Parathyroid adenoma (tissue), 2 donors: Measurements from ENCODE around the gene NOBOX.
A peak's percentile ranks its signal among the peaks of the same experiment; 100 is the strongest.
"Not testable (repeated sequence)": the region's sequence is repeated elsewhere in the genome, so short reads cannot be mapped to it uniquely, and the experiment has no call there.

Experiments used
- H2AFZ ChIP-seq: fragments of 300-600 bp; sonication (generic); one replicate; pipeline ENCODE4 v1.7.0; 2017; ENCODE audit warnings: antibody characterized with exemption, mild to moderate bottlenecking
- H3K27ac ChIP-seq: fragments of 300-600 bp; sonication (generic); one replicate; pipeline ENCODE4 v1.7.0; 2017
- H3K27me3 ChIP-seq: fragments of 300-600 bp; sonication (generic); one replicate; pipeline ENCODE4 v1.7.0; 2017; ENCODE audit warnings: low read length; ENCODE audit not compliant: control insufficient read depth, insufficient read depth
- H3K36me3 ChIP-seq: fragments of 300-600 bp; sonication (generic); one replicate; pipeline ENCODE4 v1.7.0; 2017; ENCODE audit warnings: low read length; ENCODE audit not compliant: control insufficient read depth, insufficient read depth
- H3K4me1 ChIP-seq: fragments of 300-600 bp; sonication (generic); one replicate; pipeline ENCODE4 v1.7.0; 2017; ENCODE audit warnings: control low read depth
- H3K4me2 ChIP-seq: fragments of 300-600 bp; sonication (generic); one replicate; pipeline ENCODE4 v1.7.0; 2017; ENCODE audit warnings: low read length
- H3K4me3 ChIP-seq: fragments of 300-600 bp; sonication (generic); one replicate; pipeline ENCODE4 v1.7.0; 2017; ENCODE audit warnings: low read depth, low read length
- H3K79me2 ChIP-seq: fragments of 300-600 bp; sonication (generic); one replicate; pipeline ENCODE4 v1.7.0; 2017; ENCODE audit warnings: control low read depth
- H3K9ac ChIP-seq: fragments of 300-600 bp; sonication (generic); one replicate; pipeline ENCODE4 v1.7.0; 2017; ENCODE audit warnings: mild to moderate bottlenecking
- H3K9me3 ChIP-seq: fragments of 300-600 bp; sonication (generic); one replicate; pipeline ENCODE4 v1.7.0; 2017; ENCODE audit warnings: low read length; ENCODE audit not compliant: control insufficient read depth
- CTCF ChIP-seq: fragments of 300-600 bp; sonication (generic); IDR thresholded peaks from one replicate; pipeline ENCODE4 v1.7.0; 2017; ENCODE audit warnings: antibody characterized with exemption, mild to moderate bottlenecking
- donor health status: primary hyperparathyroidism.

Gene NOBOX

GRCh38 chr7:144437370-144438191 is 34.1 kb upstream of the NOBOX start:
- Histone ChIP-seq H3K9me3 (no peaks in the 10 kb centered on the region), H3K79me2 (no peaks in the 10 kb centered on the region), H3K9ac (no peak overlapping the region), H3K36me3 (no peaks in the 10 kb centered on the region), H3K27ac (no peak overlapping the region), H3K4me1 (no peaks in the 10 kb centered on the region), H2AFZ (no peak overlapping the region), H3K4me2 (no peak overlapping the region), H3K4me3 (no peak overlapping the region), H3K27me3 (no peaks in the 10 kb centered on the region)
- TF ChIP-seq CTCF, result peak; percentile 46

- Histone ChIP-seq H3K79me2 (no peaks in the 10 kb centered on the region), H3K27ac (no peak overlapping the region), H3K4me2 (no peak overlapping the region), H2AFZ (no peak overlapping the region), H3K36me3 (no peaks in the 10 kb centered on the region), H3K9me3 (no peaks in the 10 kb centered on the region), H3K9ac (no peak overlapping the region), H3K4me3 (no peak overlapping the region), H3K27me3 (no peaks in the 10 kb centered on the region), H3K4me1 (no peaks in the 10 kb centered on the region)
- no peak for TF ChIP-seq CTCF
These were observed 33.0 kb upstream of the NOBOX start for GRCh38 chr7:144436500-144436899.

- H3K4me1 ChIP-seq, result no peaks in the 10 kb centered on the region
- no peak overlapping the region for H3K9ac ChIP-seq
- no peak overlapping the region for H2AFZ ChIP-seq
- no peaks in the 10 kb centered on the region for H3K79me2 ChIP-seq
- no peaks in the 10 kb centered on the region for H3K27me3 ChIP-seq
- H3K4me3 ChIP-seq, result no peak overlapping the region
- H3K9me3 ChIP-seq, result no peaks in the 10 kb centered on the region
- H3K4me2 ChIP-seq, result no peak overlapping the region
- no peak overlapping the region for H3K27ac ChIP-seq
- H3K36me3 ChIP-seq, result no peaks in the 10 kb centered on the region
- TF ChIP-seq CTCF, result no peak
These were observed 24.9 kb upstream of the NOBOX start for GRCh38 chr7:144428431-144428830.

GRCh38 chr7:144427539-144427938 is 24.0 kb upstream of the NOBOX start:
- not testable (repeated sequence) for H3K9ac ChIP-seq, H3K4me1 ChIP-seq, H3K27me3 ChIP-seq, H2AFZ ChIP-seq, H3K4me3 ChIP-seq, H3K27ac ChIP-seq, H3K4me2 ChIP-seq, H3K9me3 ChIP-seq, H3K36me3 ChIP-seq, H3K79me2 ChIP-seq

- H3K4me2 ChIP-seq, H3K36me3 ChIP-seq, H3K9me3 ChIP-seq, H3K9ac ChIP-seq, H3K27me3 ChIP-seq, H3K4me1 ChIP-seq, H3K4me3 ChIP-seq, H2AFZ ChIP-seq, H3K79me2 ChIP-seq, H3K27ac ChIP-seq: not testable (repeated sequence)
These were observed 15.4 kb upstream of the NOBOX start for GRCh38 chr7:144418931-144419330.

- no peaks in the 10 kb centered on the region for H3K79me2 ChIP-seq
- no peak for TF ChIP-seq CTCF
- no peak overlapping the region for H3K27ac ChIP-seq
- no peak overlapping the region for H3K9ac ChIP-seq
- H2AFZ ChIP-seq, result no peak overlapping the region
- no peaks in the 10 kb centered on the region for H3K4me1 ChIP-seq
- no peak overlapping the region for H3K4me2 ChIP-seq
- H3K36me3 ChIP-seq, result no peaks in the 10 kb centered on the region
- H3K27me3 ChIP-seq, result no peaks in the 10 kb centered on the region
- H3K4me3 ChIP-seq, result no peak overlapping the region
- no peaks in the 10 kb centered on the region for H3K9me3 ChIP-seq
These were observed 12.8 kb upstream of the NOBOX start for GRCh38 chr7:144416341-144416740.
